Measurements from ENCODE around the gene WWOX. TPM values are rescaled to one million over a fixed set of nuclear protein-coding genes. Genes with fewer than 3 reads are reported as not detected.

WWOX gene
- total and polyA plus RNA-seq, 2 of the 8 experiments (the other 6 are each of a cell fraction or from before 2014, with no cell fraction given): 5.4 to 16.7 TPM

GRCh38 chr16:78664811-78665772 is 565.6 kb downstream of the WWOX start:
- H2AK5ac ChIP-seq (ENCODE audit: low read depth, low read length): no peak overlapping the region
- no peaks in the 10 kb centered on the region for H3K27me3 ChIP-seq (replicated peaks in 1 of 4; ENCODE audit: control insufficient read depth in 3 of 4, extremely low read depth in 1 of 4, insufficient read depth in 3 of 4, low read length in 3 of 4)
- WGBS, 2 experiments (ENCODE audit: extremely low coverage in 1 of 2, insufficient coverage in 1 of 2, insufficient read length in 1 of 2, insufficient replicate concordance in 2 of 2, low coverage in 1 of 2, low lambda C conversion rate in 2 of 2, missing lambda C conversion rate in 1 of 2): 90% methylated on average over 19 of the region's 19 CpGs; no CpG with 5 or more reads in 1 of the 2 experiments
- H2BK120ac ChIP-seq (replicated peaks; ENCODE audit: low read depth, low read length): no peak overlapping the region
- H3K79me2 ChIP-seq (ENCODE audit: control insufficient read depth in 1 of 2, insufficient read depth in 2 of 2, low read length in 2 of 2): no peaks in the 10 kb centered on the region
- H3K4me3 ChIP-seq (ENCODE audit: extremely low read depth in 1 of 4, insufficient read depth in 2 of 4, low read depth in 3 of 4, low read length in 4 of 4): no peak overlapping the region
- no peak overlapping the region for H3K14ac ChIP-seq (ENCODE audit: insufficient read length)
- no peak overlapping the region for H3K23ac ChIP-seq (ENCODE audit: insufficient read length)
- H2AFZ ChIP-seq (ENCODE audit: low read length): no peak overlapping the region
- H3K18ac ChIP-seq (ENCODE audit: extremely low read depth, low read length): no peak overlapping the region
- FAIRE-seq (no peak), DNase-seq (ENCODE audit: low read depth in 1 of 2, low spot score in 2 of 2) (no peak)
- no peak overlapping the region for H3K27ac ChIP-seq (ENCODE audit: low read depth, low read length)
- no peak overlapping the region for H2BK12ac ChIP-seq (ENCODE audit: low read depth, low read length)
- H2BK20ac ChIP-seq (ENCODE audit: low read length): no peak overlapping the region
- no peak overlapping the region for H4K5ac ChIP-seq (ENCODE audit: insufficient read length, low read depth, low read length)
- no peaks in the 10 kb centered on the region for H3K79me1 ChIP-seq (ENCODE audit: low read depth, low read length)
- POLR2A ChIA-PET (ENCODE audit: partially characterized antibody): no interaction called here
- CTCF ChIA-PET (ENCODE audit: partially characterized antibody): interaction anchor here (0.8 to 1.2 kb wide), 2 partner anchors 42 to 112 kb away, joined by 3 to 4 read pairs; no protein-coding TSS in a partner anchor
- no peak overlapping the region for H2BK5ac ChIP-seq (ENCODE audit: low read depth, low read length)
- no peaks in the 10 kb centered on the region for H3K9me3 ChIP-seq (ENCODE audit: insufficient read depth in 2 of 2, low read depth in 1 of 2, low read length in 1 of 2)
- H3K56ac ChIP-seq (replicated peaks; ENCODE audit: insufficient read length, low read depth, low read length): no peak overlapping the region
- no peaks in the 10 kb centered on the region for H4K20me1 ChIP-seq (replicated peaks in 1 of 2; ENCODE audit: control insufficient read depth in 1 of 2, insufficient read depth in 2 of 2, low read length in 2 of 2)
- no peak overlapping the region for H4K91ac ChIP-seq (replicated peaks; ENCODE audit: insufficient read length, low read length)
- no peak overlapping the region for H3K9ac ChIP-seq (replicated peaks in 1 of 4; ENCODE audit: extremely low read depth in 1 of 4, low read depth in 3 of 4, low read length in 3 of 4)
- peaks cover 0 to 3% (median 0%) of the 10 kb centered on the region in 4 experiments; a peak in 1 of 7 replicates for H3K4me1 ChIP-seq (replicated peaks in 1 of 4; ENCODE audit: control insufficient read depth in 3 of 4, insufficient read depth in 4 of 4, low read length in 3 of 4)
- no peak for TF ChIP-seq CEBPB (IDR thresholded peaks at IDR 0.05; ENCODE audit: low read depth, low read length)
- TF ChIP-seq GABPA (IDR thresholded peaks at IDR 0.05; ENCODE audit: borderline replicate concordance, insufficient read depth, low read length): no peak
- no peak for TF ChIP-seq CTCF (IDR thresholded peaks at IDR 0.05; ENCODE audit: control extremely low read depth in 1 of 3, insufficient read depth in 1 of 3, low read depth in 1 of 3, low read length in 3 of 3)
- H4K8ac ChIP-seq (ENCODE audit: extremely low read depth, insufficient read depth, low read length): no peak overlapping the region; the same call in 1 of the 2 replicates
- no peaks in the 10 kb centered on the region for H3K23me2 ChIP-seq (ENCODE audit: low read depth, low read length)
- H3K36me3 ChIP-seq (ENCODE audit: control insufficient read depth in 2 of 4, insufficient read depth in 4 of 4, low read length in 3 of 4): no peaks in the 10 kb centered on the region
- H2BK15ac ChIP-seq (ENCODE audit: low read length): no peak overlapping the region
- H3K4me2 ChIP-seq (ENCODE audit: insufficient read depth in 1 of 2, low read depth in 2 of 2, low read length in 2 of 2): no peak overlapping the region
- no peak overlapping the region for H3K4ac ChIP-seq (replicated peaks; ENCODE audit: insufficient read length, low read depth, low read length)

Measured in H1 (cell line).